Measurements from ENCODE around the gene ERC1. TPM values are rescaled to one million over a fixed set of nuclear protein-coding genes. Genes with fewer than 3 reads are reported as not detected.

The ERC1 gene
- total RNA-seq, 1 donor from 2014 or later, result 82.2 TPM

- Mint-ChIP-seq H3K36me3 (ENCODE audit: unreplicated experiment) (no peaks in the 10 kb centered on the region), H3K27ac (ENCODE audit: unreplicated experiment) (no peak overlapping the region), H3K9me3 (ENCODE audit: unreplicated experiment) (no peaks in the 10 kb centered on the region), H3K4me3 (ENCODE audit: unreplicated experiment) (no peak overlapping the region), H3K4me1 (ENCODE audit: low read depth, unreplicated experiment) (no peaks in the 10 kb centered on the region), H3K27me3 (ENCODE audit: unreplicated experiment) (no peaks in the 10 kb centered on the region)
- no peak for TF ChIP-seq CTCF (IDR thresholded peaks at IDR 0.05; ENCODE audit: partially characterized antibody, unreplicated experiment)
- no peak for DNase-seq
These were observed 369.6 kb downstream of the ERC1 start for GRCh38 chr12:1360441-1361210.

GRCh38 chr12:1362143-1362662, 371.2 kb downstream of the ERC1 start:
- H3K9me3 Mint-ChIP-seq (ENCODE audit: unreplicated experiment), result no peaks in the 10 kb centered on the region
- H3K4me1 Mint-ChIP-seq (ENCODE audit: low read depth, unreplicated experiment), result peaks cover 4% of the 10 kb centered on the region
- no peaks in the 10 kb centered on the region for H3K36me3 Mint-ChIP-seq (ENCODE audit: unreplicated experiment)
- DNase-seq, result no peak
- H3K27me3 Mint-ChIP-seq (ENCODE audit: unreplicated experiment), result peaks cover 3% of the 10 kb centered on the region
- no peak for TF ChIP-seq CTCF (IDR thresholded peaks at IDR 0.05; ENCODE audit: partially characterized antibody, unreplicated experiment)
- H3K4me3 Mint-ChIP-seq (ENCODE audit: unreplicated experiment), result no peak overlapping the region
- no peak overlapping the region for H3K27ac Mint-ChIP-seq (ENCODE audit: unreplicated experiment)

- no peaks in the 10 kb centered on the region for H3K9me3 Mint-ChIP-seq (ENCODE audit: unreplicated experiment)
- no peak overlapping the region for H3K4me3 Mint-ChIP-seq (ENCODE audit: unreplicated experiment)
- H3K4me1 Mint-ChIP-seq (ENCODE audit: low read depth, unreplicated experiment), result peaks cover 19% of the 10 kb centered on the region
- peaks cover 3% of the 10 kb centered on the region for H3K27me3 Mint-ChIP-seq (ENCODE audit: unreplicated experiment)
- TF ChIP-seq CTCF (IDR thresholded peaks at IDR 0.05; ENCODE audit: partially characterized antibody, unreplicated experiment), result no peak
- H3K27ac Mint-ChIP-seq (ENCODE audit: unreplicated experiment), result no peak overlapping the region
- DNase-seq, result no peak
- no peaks in the 10 kb centered on the region for H3K36me3 Mint-ChIP-seq (ENCODE audit: unreplicated experiment)
These were observed 374.7 kb downstream of the ERC1 start for GRCh38 chr12:1365703-1366102.

GRCh38 chr12:1367331-1368291, 376.6 kb downstream of the ERC1 start:
- no peak for TF ChIP-seq CTCF (IDR thresholded peaks at IDR 0.05; ENCODE audit: partially characterized antibody, unreplicated experiment)
- DNase-seq, result no peak
- H3K27ac Mint-ChIP-seq (ENCODE audit: unreplicated experiment), result peak overlapping the region; percentile 49
- peaks cover 3% of the 10 kb centered on the region for H3K27me3 Mint-ChIP-seq (ENCODE audit: unreplicated experiment)
- no peaks in the 10 kb centered on the region for H3K36me3 Mint-ChIP-seq (ENCODE audit: unreplicated experiment)
- peaks cover 19% of the 10 kb centered on the region for H3K4me1 Mint-ChIP-seq (ENCODE audit: low read depth, unreplicated experiment)
- no peaks in the 10 kb centered on the region for H3K9me3 Mint-ChIP-seq (ENCODE audit: unreplicated experiment)
- peak overlapping the region; percentile 69 for H3K4me3 Mint-ChIP-seq (ENCODE audit: unreplicated experiment)

Data from glutamatergic neuron (in vitro differentiated cells).